Measurements from ENCODE around the gene COL18A1. TPM values are rescaled to one million over a fixed set of nuclear protein-coding genes. Genes with fewer than 3 reads are reported as not detected.

COL18A1 gene
- total RNA-seq, 1 donor from 2014 or later: 187 TPM

DNA sequence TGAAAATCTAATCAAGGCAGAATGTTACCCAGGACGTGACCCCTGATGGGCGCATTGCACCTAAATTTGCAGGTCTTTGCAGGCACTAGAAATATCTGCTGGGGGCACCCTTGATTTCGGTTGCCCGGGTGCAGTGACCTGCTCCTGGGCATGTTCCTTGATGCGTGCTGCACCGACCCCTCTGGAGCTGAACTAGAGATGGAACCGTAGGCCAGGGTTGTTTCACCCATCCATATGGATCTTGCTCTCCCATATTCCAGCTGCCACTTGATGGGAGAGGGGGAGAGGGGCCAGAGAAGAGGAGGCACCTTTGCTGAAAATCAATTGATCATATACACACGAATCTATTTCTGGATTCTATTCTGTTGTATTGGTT is 8.4 kb upstream of the COL18A1 start:
- no peak for DNase-seq (ENCODE audit: low read depth)

DNA sequence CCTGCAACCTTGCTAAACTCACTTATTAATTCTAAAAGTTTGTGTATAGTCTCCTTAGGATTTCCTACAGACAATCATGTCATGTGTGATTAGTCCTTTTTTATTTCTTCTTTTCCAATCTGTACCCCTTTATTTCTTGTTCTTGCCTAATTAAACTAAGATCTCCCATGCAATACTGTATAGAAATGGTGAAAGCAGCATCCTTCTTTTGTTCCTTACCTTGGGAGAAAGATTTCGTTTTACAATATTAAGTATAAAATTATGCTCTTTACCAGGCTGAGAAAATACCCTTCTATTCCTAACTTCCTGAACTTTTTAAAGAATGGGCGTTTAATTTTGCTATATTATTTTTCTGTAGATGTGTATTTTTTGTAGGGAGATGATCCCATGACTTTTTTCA is 7.6 kb upstream of the COL18A1 start:
- no peak for DNase-seq (ENCODE audit: low read depth)

DNA sequence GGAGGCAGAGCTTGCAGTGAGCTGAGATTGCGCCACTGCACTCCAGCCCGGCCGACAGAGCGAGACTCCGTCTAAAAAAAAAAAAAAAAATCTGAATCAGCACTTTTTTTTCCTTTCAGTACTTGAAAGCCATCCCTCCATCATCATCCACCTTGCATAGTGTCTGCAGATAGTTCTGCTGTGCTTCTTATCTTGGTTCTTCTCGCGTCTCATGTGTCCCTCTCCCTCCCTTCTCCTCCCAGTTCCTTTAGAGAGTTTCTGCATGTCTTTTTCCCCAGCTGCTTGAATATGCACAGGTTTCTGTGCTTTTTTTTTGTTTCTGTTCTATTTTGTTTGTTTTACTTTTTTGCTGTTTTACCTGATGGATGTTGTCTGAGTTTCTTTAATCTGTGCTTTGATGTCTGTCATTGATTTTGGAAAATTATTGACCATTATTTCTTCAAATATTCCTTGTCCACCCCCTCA is 3.9 kb upstream of the COL18A1 start:
- DNase-seq (ENCODE audit: low read depth): no peak

DNA sequence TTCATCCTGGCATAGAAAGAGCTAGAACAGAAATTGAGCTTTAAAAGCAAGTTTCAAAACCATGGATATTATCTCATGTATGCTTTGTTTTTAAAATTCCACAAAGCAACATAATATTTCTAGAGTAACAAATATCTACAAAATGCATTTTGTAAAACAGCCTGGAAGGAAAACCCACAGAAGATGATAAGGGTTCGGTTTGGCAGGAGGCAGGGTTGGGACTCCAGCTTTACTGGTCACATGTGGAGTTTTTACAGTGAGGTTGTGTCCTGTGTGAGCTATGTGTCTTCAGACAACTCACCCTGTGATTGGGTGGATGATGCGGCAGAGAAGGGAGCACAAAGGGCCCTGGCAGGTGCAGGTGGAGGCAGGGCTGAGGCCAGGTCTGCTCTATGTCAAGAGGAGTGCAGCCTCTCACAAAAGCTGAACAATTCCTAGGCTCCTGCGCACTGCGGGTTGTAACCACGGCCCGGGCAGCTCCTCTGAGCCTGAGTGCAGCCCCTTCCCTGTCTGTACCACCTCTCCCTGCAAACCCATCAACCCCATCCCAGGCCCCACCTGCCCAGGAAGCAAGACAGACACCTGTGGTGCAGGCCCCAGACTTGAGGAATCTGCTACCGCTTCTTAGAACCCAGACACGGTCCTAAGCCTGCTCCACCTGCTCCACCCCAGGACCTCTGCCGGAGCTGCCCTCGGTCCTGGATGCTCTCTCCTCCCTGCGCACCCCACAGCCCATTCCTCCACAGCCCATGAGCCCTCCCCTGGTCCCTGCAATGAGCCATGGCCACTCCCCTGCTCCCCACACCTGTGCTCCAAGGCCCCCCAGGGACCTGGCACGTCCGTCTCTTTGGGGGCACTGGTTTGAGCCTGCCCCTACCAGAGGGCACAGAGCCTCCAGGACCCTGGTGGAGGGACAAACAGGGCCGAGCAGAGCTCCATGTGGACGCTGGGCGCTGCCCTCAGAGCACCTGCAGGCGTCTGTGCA is 2.8 kb upstream of the COL18A1 start:
- no peak for DNase-seq (ENCODE audit: low read depth)

DNA sequence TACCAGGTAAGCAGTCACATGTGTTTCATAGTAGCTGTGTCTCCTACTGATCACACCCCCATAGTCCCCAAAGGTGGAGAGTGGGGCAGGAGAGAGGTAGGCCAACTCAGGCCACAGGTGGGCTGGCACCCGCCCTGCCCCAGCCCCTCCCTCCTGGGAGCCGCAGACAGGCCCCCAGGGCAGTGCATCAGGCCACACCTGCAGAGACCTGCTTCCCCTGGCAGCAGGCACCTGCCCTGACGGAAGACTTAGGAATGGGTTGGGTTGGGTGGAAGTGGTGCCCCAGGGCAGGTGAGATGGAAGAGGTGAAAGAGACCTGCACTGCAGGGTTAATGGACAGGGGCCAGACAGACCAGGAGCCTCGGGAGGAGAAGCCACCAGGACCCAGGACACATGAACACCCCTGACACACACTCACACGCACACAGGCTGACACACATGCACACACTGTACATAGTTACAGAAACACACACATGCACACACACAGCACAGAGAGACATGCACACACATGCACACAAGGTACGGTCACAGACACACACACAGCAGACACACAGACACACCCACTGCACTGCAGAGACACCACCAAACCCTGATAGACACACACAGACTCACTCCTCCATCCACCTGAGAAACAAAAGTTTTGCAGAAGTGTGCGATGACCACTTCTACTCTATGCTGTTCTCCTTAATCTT is 1.7 kb upstream of the COL18A1 start:
- no peak for DNase-seq (ENCODE audit: low read depth)

DNA sequence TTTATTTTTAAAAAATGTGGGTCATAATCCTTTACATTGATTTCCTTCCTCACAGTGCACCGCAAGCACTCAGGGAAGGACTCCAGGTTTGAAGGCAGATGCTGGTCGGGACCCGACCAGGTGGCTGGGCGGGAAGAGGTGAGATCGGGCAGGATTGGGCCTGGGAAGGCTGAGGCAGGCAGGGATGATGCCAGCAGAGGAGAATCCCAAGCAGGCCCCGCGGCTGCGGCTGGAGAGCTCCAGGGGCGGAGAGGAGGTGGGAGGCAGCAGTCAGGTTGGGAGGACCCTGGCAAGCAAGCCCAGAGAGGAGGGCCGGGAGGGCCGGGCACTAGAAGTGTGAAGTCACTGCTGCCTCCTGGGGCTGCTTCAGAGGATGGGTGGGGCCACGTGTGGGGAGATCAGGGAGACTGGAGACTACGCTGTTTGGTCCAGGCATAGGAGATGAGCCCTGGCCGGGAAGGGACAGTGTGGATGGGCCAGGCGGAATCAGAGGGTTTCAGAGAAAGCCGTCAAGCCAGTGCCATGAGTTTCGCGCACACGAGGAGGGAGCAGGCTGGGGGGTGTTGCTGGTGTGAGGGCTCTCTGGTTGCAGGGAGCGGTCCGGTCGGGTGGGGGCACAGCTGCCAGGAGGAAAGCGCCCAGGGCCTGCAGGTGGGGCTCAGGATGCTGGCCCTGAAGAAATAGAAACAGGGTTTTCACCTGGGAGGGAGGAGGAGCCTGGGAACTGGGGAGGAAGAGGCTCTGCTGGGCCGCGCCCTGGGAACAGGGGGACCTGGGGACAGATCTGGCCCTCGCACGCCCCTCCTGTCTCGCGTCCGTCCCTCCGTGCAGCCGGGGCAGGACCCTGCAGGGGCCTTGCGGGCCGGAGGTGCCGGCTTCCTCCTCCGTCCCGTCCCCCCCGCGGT is 888 bp upstream of the COL18A1 start:
- DNase-seq (ENCODE audit: low read depth): no peak

DNA sequence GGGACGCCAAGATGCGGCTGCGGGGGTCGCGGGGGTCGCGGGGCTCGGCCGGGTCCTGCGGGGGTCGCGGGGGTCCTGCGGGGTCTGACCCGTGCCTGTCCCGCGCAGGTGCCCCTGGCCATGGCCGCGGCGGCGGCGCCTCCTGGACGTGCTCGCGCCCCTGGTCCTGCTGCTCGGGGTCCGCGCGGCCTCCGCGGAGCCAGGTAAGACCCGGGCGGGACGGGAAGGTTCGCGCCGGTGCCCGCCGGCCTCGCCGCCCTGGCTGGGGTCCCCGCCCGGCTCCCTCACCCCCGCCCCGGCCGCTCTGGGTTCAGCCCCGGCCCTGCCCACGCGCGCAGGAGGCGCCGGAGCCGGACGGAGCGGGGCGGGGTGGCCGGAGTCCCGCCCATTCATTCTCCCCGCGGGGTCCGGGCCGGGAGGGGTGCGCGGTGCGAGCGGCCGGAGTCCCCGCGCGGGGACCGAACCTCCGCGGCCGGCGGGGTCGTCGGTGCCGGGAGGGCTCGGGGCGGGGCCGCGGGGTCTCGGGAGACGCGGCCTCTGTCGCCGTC is 380 bp downstream of the COL18A1 start:
- no peak for DNase-seq (ENCODE audit: low read depth)

DNA sequence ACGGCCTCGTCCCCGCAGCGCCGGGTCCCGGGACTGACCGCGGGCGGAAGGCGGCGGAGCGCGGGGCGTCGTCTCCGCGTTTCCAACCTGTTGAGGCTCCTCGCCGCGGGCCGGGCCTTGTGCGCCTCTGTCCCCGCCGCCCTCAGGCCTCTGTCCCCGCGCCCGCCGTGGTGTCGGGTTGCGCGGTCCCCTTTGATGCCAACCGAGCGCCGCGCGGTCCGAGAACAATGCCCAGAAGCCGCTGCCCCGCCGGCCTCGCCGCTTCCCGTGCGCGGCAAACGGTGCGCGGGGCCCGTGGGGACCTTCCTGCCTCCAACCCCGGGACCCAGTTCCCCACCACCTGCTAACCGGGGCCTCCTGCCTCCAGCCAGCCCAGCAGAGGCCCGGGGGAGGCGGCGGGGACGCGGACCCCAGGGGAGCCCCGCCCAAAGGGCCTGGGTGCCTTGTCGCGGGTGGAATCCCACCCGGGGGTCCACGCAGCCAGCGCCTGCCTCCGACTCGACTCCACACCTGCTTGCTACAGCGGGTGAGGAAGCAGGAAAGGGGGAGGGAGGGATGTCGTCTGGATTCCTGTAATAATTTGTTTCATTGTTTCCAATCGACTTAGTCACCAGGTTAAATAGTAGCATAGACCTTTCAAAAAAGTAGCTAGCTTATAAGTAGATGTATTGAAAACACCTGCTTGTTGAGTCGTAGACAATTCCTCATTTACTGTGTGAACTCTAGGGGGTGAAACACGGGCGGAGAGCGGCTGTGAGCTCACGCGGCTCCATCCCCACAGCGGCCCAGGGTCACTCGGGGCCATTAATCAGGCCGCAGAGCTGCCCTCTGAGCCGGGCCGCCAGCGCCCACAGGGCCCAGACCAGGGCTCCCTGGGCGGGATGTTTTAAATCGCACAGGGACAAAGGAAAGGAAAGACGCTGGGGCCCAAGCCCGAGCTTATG is 1.1 kb downstream of the COL18A1 start:
- DNase-seq (ENCODE audit: low read depth): no peak

DNA sequence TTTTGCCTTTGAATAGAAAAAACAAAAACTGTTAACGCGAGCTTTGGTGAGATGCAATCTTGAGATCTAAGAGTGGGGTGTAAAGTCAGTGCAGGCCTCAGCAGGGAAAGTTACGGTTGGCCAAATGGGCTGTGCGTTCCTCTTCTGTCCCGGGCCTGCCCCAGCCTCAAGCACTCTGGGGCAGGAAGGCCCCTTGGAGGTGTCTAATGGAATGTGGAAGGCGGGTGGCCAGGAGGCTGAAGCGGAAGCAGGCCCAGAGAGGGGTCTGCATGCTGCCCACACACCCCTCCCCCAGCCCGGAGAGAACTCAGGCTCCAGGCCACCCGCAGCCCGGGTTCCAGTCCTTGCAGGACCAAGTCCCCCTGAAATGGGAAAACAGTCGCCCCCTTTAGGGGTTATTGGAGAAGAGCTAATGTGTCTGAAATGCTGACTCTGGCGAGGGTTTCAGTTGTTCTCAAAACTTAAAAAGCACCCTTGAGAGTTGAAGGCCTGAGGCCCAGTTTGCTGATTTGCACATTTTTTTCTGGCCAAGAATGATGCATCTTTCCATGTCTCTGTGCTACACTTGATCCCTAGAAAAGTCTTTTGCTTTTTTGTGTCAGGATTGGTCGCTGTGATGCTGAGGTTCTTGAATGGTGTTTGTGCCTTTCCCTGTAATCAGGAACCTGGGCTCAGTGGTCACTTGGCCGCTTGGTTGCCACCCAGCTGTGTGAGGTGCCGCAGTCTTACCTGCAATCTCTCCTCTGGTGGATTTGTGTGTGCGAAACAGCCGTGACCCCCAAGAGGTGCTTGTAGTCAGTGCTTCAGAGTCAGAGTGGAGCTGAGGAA is 2.0 kb downstream of the COL18A1 start:
- no peak for DNase-seq (ENCODE audit: low read depth)

DNA sequence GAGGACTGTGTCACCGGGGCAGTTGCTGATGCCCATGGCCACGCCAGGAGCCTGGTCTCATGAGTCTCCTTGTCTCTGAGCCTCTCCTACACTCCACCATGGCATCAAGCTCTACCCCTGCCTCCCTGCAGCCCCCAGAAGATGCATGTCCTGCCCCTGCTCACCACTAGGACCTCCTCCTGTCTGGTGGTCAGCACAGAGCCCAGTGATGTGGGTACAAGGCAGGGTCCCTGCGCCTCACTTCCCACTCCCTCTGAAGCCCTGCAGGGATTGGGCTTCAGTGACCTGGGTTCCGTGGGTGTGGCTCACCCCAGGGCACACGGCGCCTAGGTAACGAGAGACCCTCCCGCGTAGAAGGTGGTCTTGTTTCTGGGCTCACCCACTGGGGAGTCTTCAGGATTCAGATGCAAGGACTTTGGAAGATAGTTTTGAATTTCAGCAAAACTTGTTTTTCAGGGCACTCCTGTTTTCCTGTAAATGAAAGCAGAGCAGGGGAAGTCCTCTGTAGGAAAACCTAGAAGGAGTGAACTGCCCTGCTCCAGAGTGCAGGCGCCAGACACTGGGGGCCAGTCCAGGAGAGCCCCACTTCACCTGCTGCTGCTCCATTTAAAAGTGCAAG is 2.8 kb downstream of the COL18A1 start:
- DNase-seq (ENCODE audit: low read depth): no peak

DNA sequence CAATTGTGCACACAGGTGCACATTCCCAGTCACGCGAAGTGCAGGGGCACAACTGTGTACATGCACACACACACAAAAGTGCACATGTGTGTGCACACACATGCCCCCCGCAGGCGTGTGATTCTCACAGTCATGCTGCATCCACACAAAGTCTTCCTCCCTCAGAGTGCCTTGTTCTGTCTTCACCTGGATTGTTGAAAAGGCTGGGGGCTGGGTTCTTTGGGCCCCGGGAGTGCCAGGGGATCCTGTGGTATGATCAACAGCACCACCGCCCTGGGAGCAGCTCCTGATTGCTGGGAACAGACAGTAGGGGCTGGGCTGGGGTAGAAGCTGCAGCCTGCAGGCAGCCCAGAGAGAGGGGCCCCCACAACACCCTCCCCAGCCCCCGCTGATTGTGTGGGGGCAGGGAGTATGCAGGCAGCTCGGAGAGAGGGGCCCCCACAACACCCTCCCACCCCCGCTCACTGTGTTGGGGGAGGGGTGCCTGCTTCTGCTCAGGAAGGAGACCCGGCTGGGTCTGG is 3.4 kb downstream of the COL18A1 start:
- DNase-seq (ENCODE audit: low read depth): no peak

DNA sequence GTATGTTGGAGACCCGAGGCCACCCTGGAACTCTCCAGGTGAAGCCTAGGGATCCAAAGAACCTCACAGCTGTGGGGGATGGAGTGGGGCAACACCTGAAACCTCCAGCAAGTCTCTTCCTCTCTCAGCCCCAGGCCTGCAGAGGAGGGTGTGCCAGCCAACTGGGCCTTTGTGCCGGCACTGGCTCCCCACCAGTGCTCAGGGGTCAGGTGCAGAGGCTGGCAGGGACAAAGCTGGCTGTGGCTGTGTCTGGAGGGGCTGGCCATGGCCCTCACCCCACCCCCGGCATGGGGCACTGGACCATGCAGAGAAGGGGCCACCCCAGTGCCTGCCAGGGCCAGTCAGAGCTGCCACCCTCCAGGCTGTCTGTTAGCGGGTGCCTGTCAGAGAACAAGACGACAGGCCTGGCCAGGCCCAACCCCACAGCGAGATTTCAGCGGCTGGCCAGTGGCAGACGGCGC is 3.9 kb downstream of the COL18A1 start:
- DNase-seq (ENCODE audit: low read depth): no peak

DNA sequence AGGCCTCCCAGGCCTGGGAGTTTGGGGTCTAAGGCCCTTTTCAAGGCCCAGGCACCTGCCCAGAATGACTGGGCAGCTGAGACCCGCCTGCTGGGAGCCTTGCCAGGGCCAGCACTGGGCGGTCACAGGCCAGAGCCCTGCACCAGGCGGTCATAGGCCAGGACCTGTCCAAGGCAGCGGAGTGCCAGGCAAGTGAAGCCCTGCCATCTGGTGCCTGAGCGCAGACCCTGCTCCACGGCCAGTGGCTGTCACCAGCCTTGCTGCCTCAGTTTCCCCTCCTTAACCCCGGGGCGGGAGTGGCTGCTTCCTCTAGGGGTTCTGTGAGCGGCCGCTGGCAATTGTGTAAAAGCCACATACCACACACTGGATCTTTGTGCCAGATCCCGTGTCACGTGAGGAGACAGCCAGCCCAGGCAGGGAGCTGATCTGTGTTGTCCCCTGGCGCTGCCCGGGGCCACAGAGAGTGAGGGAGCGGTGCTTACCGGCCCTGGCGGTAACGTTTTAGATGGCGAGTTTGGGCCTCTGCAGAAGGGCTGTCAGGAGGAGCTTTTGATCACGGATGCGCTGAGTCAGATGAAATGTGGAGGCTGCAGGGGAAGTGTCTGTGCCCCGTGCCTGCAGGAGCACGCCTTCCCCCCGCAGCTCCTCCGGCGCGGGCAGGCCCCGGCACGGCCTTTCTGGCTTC is 4.6 kb downstream of the COL18A1 start:
- no peak for DNase-seq (ENCODE audit: low read depth)

DNA sequence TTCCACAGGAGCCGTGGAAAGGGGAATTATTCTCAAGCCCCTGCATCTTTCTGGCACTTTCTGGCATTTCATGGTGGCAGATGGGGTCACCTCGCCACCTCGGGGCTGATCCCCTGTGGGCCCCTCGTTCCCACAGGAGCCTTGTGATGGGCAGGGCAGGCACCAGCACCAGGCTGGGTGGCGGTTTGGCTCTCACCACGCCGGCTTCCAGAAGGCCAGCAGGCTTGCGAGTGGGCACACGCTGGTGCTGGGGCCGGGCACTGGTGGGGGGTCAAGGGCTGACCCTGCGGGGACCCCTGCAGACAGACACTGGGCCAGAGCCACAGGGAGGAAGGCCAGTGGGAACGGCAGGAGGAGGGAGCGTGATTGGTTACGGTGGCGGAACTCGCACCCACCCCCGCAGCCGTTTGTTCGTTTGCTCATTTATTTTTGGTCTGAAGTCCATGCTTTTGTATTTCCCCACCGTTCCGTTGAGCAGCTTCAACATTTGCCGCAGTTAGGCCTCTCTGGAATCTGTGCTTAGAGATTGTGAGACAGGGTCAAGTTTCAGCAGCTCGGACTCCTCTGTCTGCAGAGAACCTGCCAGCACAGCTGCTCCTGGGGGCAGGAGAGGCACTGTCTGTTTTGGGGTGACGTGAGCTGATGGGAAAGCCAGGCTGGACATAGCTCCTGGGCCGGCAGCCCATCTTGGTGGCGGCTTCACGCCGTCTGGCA is 5.3 kb downstream of the COL18A1 start:
- peak; percentile 53 for DNase-seq (ENCODE audit: low read depth)

DNA sequence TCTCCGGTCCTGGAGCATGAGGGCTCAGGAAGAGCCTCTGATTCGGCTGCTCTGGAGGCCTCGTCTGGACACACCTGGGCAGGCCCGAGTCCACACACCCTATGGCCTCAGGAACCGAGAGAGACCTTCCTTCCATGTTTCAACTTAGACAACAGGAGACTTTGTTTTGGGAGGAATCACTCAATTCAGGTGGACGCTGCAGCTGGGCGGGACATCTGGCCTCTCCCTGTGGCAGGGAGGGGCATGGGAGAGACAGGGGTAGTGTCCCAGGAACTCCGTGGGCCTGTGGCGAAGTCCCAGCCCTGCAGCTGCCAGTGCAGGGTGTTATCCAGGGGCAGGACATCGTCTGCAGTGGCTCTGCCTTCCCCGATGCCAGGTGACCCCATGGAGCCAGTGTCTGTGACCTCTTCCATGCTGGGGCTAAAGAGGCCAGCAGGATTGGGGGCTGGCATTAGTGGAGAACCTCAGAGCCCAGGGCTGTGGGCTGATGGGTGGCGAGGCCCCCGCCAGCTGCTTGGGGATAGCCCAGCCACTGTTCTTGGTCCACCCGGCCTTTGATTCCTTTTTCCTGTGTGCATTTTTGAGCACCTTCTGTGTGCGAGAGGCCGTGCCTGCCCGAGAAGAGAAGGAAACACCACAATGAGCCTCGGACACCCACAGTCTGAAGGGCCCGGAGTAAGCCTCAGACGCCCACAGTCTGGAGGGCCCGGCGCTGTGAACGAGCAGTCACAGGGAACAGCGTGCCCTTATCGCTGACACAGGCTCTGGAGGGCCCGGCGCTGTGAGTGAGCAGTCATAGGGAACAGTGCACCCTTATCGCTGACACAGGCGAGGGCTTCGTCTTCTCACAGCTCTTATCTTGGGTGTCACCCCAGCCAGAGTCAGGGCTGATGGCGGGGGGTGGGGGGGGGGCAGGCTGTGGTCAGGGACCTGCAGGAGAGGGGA is 6.2 kb downstream of the COL18A1 start:
- DNase-seq (ENCODE audit: low read depth): no peak

DNA sequence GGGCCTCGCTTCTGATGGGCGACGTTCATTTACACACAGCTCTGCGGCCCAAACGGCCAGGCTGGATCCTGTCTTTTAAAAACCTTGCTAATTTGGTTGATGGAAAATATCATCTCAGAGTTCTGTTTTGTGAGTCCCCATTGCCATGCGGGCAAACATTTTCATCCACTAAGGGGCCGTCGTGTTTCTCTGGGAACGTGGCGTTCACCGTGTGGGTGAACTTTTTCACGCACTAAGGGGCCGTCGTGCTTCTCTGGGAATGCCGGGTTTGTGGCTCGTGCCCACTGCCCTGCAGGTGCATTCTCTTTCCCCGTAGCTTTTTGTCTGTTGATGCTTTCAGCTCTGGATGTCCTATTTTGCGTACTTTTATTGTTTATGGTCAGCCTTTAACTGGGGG is 6.8 kb downstream of the COL18A1 start:
- no peak for DNase-seq (ENCODE audit: low read depth)
